ENCODE measurements around the gene EXOC4.

EXOC4 gene

GRCh38 chr7:133409966-133410365, 157.1 kb downstream of the EXOC4 start:
- no peak for TF ChIP-seq CTCF (IDR thresholded peaks at IDR 0.05; ENCODE audit: borderline replicate concordance, insufficient read depth, low read depth, low read length)
- H3K4me3 ChIP-seq (ENCODE audit: low read depth, low read length) = no peak overlapping the region

DNA sequence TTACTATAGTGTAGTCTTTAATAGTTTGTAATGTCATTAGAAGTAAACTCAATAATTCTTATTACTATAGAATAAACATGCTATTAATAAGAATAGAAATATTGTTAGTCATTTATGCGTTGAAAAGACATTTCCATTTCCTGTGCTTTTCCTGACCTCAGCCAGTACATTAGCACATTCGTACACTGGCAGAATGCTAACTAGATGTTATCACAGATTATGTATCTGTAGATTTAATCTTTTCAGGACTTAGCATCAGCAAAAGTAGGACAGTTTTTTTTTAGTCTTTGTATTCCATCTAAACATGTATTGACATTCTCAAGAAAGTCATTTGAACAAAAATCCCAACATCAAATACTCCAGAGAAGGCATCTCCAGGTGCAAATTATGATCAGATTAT, 158.5 kb downstream of the EXOC4 start:
- H3K4me3 ChIP-seq (ENCODE audit: low read depth, low read length) = no peak overlapping the region
- no peak for TF ChIP-seq CTCF (IDR thresholded peaks at IDR 0.05; ENCODE audit: borderline replicate concordance, insufficient read depth, low read depth, low read length)

DNA sequence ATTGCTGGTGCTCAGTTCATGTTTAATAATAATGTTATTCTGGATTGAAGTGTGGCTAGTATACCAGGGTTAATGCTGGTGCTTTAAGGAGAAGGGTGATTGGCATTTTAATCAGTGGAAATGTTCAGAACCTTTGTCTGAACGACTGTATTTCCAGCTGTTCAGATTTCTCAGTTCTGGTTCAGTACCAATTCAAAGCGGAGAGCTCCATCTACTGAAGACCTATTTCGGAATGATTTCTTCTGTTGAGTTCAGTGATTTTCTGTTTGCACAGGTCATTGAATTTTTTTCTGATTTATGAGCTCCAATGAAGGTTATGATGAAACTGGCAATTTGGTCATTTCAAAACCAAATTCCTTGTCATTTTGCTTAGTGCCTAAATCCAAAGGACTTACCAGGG, 160.1 kb downstream of the EXOC4 start:
- TF ChIP-seq CTCF (IDR thresholded peaks at IDR 0.05; ENCODE audit: borderline replicate concordance, insufficient read depth, low read depth, low read length) = no peak
- no peak overlapping the region for H3K4me3 ChIP-seq (ENCODE audit: low read depth, low read length)

GRCh38 chr7:133419041-133419440, 166.2 kb downstream of the EXOC4 start:
- no peak for TF ChIP-seq CTCF (IDR thresholded peaks at IDR 0.05; ENCODE audit: borderline replicate concordance, insufficient read depth, low read depth, low read length)
- no peak overlapping the region for H3K4me3 ChIP-seq (ENCODE audit: low read depth, low read length)

DNA sequence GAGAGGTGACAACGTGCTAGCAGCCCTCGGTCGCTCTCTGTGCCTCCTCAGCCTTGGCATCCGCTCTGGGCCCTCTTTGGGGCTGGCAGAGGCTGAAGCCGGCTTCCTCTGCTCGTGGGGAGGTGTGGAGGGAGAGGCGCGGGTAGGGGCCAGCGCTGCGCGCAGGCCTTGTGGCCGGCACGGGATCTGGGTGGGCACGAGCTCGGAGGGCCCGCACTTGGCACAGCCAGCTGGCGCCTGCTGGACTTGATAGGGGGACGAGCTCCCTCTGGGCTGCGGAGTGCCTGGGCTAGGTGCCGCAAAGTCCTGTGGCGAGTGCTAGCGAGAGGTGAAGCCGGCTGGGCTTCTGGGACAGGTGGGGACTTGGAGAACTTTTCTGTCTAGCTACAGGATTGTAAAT, 170.7 kb downstream of the EXOC4 start:
- no peak for TF ChIP-seq CTCF (IDR thresholded peaks at IDR 0.05; ENCODE audit: borderline replicate concordance, insufficient read depth, low read depth, low read length)

DNA sequence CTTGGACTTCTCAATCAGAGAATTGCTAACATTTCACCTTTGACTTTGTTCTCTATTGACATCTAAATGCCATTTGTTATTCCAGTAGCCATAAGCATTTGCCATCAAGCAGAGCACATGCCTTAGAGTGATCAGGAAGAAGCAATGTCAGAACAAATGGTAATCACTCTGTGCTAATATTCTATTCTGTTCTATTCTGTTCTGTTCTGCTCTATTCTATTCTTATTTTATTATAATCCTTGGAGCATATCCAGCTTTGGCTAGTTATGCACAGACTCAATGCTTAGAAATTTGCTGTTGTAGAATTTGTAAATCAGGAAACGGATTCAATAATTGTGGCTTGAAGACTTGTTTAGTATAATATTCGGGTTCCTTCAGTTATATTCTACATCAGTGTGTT, 175.4 kb downstream of the EXOC4 start:
- H3K4me3 ChIP-seq (ENCODE audit: low read depth, low read length) = no peak overlapping the region
- TF ChIP-seq CTCF (IDR thresholded peaks at IDR 0.05; ENCODE audit: borderline replicate concordance, insufficient read depth, low read depth, low read length) = no peak

More for the DNA sequence above, 170.7 kb downstream of the EXOC4 start:
- H3K4me3 ChIP-seq (ENCODE audit: low read depth, low read length) = no peak overlapping the region

DNA sequence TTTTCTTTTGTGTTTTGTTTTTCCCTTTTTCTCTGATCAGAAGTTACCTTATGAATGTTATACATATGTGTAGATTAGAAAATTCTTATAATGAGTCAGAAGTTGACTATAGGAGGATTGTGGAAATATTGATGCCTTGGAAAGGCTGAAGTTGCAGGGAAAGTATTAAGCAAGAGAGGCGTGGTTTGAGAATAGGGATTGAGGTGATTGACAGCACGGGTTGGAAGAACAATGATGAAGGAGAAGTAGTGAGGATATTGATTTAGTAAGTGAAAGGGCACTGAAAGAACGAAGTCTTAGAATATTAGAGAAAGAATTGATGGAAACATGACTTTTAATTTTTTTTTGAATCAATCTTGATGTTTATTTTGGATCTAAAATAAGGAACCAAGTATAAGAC, 176.0 kb downstream of the EXOC4 start:
- TF ChIP-seq CTCF (IDR thresholded peaks at IDR 0.05; ENCODE audit: borderline replicate concordance, insufficient read depth, low read depth, low read length) = no peak
- H3K4me3 ChIP-seq (ENCODE audit: low read depth, low read length) = no peak overlapping the region
